IMR-90 (cell line): ENCODE measurements around the gene KLHDC7B. TPM values are rescaled to one million over a fixed set of nuclear protein-coding genes. Genes with fewer than 3 reads are reported as not detected.

ENCODE experiments used
- ATAC-seq: fragments of 200-7000 bp; cut with Tn5 transposase; 2 replicates; pipeline ENCODE4 v1.9.1; 2020; ENCODE audit warnings: low read depth, mild to moderate bottlenecking, moderate library complexity
- BruUV-seq: library from RNA; stranded (reverse); fragments of 400-500 nt; replicated peaks from 2 replicates; lab custom pipeline; 2021; lab: Mats Ljungman, UMichigan
- CTCF ChIA-PET: fragments of 300-600 bp; formaldehyde crosslinking; extraction: SDS; loops from one replicate; lab custom pipeline; 2021; ENCODE audit warnings: antibody characterized with exemption; lab: Yijun Ruan, JAX
- POLR2A ChIA-PET: fragments of 300-600 bp; sonication (Branson Sonifier 250); formaldehyde crosslinking; loops from one replicate; lab custom pipeline; 2022; ENCODE audit warnings: antibody characterized with exemption; ENCODE audit not compliant: unreplicated experiment; lab: Charles Lee
- DNase-seq: peaks from one replicate; pipeline ENCODE4 v3.0.0; 2013
- H2AFZ ChIP-seq: replicated peaks from 2 replicates; pipeline ENCODE3; 2013; ENCODE audit warnings: low read length, mild to moderate bottlenecking; ENCODE audit not compliant: poor library complexity
- H2AK5ac ChIP-seq: 2 replicates; pipeline ENCODE4 v1.6.1; 2013; ENCODE audit warnings: low read depth, low read length, inconsistent platforms
- H2AK9ac ChIP-seq: replicated peaks from 2 replicates; pipeline ENCODE3; 2013; ENCODE audit warnings: mild to moderate bottlenecking, low read depth, low read length, moderate library complexity; ENCODE audit not compliant: poor library complexity
- H2BK120ac ChIP-seq: 2 replicates; pipeline ENCODE4 v1.6.1; 2013; ENCODE audit warnings: low read depth, low read length, inconsistent platforms
- H2BK15ac ChIP-seq: 3 replicates; pipeline ENCODE4 v1.6.1; 2013; ENCODE audit warnings: low read depth, low read length, inconsistent platforms
- H2BK20ac ChIP-seq: 2 replicates; pipeline ENCODE4 v1.6.1; 2013; ENCODE audit warnings: low read depth, mild to moderate bottlenecking, inconsistent platforms, low read length, moderate library complexity
- H2BK5ac ChIP-seq: 2 replicates; pipeline ENCODE4 v1.6.1; 2013; ENCODE audit warnings: mild to moderate bottlenecking, low read depth, low read length, inconsistent platforms; ENCODE audit not compliant: poor library complexity, severe bottlenecking
- H3K14ac ChIP-seq: replicated peaks from 2 replicates; pipeline ENCODE4 v1.6.1; 2013; ENCODE audit warnings: low read depth, low read length, inconsistent platforms
- H3K18ac ChIP-seq: 2 replicates; pipeline ENCODE4 v1.6.1; 2013; ENCODE audit warnings: low read depth, low read length, control low read depth
- H3K23ac ChIP-seq: 2 replicates; pipeline ENCODE4 v1.6.1; 2013; ENCODE audit warnings: low read depth, low read length, inconsistent platforms
- H3K27ac ChIP-seq: 2 replicates; pipeline ENCODE4 v1.5.1; 2013; ENCODE audit warnings: mild to moderate bottlenecking, control low read depth, low read length; ENCODE audit not compliant: insufficient read depth
- H3K27me3 ChIP-seq: 2 replicates; pipeline ENCODE4 v1.6.1; 2013; ENCODE audit warnings: low read length; ENCODE audit not compliant: control insufficient read depth, insufficient read depth
- H3K36me3 ChIP-seq: 2 replicates; pipeline ENCODE4 v1.6.1; 2013; ENCODE audit warnings: low read length, mixed read lengths; ENCODE audit not compliant: control insufficient read depth, insufficient read depth
- H3K4ac ChIP-seq: 2 replicates; pipeline ENCODE4 v1.6.1; 2013; ENCODE audit warnings: low read depth, low read length, inconsistent platforms
- H3K4me1 ChIP-seq: 2 replicates; pipeline ENCODE4 v1.6.1; 2013; ENCODE audit warnings: low read length, mixed read lengths; ENCODE audit not compliant: control insufficient read depth, insufficient read depth
- H3K4me2 ChIP-seq: 2 replicates; pipeline ENCODE4 v1.6.1; 2013; ENCODE audit warnings: low read depth, mild to moderate bottlenecking, control low read depth, low read length, moderate library complexity
- H3K4me3 ChIP-seq: 2 replicates; pipeline ENCODE4 v1.5.1; 2013; ENCODE audit warnings: low read depth, mild to moderate bottlenecking, control low read depth, low read length, moderate library complexity; ENCODE audit not compliant: insufficient read depth
- H3K56ac ChIP-seq: 2 replicates; pipeline ENCODE4 v1.6.1; 2013; ENCODE audit warnings: low read length, inconsistent platforms; ENCODE audit not compliant: insufficient read depth; ENCODE audit errors: extremely low read depth
- H3K79me1 ChIP-seq, 2 experiments: 2 replicates each; pipeline ENCODE4 v1.6.1; 2013; ENCODE audit warnings: low read length in 2 of 2, inconsistent platforms in 1 of 2, low read depth in 1 of 2
- H3K9ac ChIP-seq: 2 replicates; pipeline ENCODE4 v1.6.1; 2013; ENCODE audit warnings: low read depth, low read length, control low read depth
- H3K9me1 ChIP-seq: 2 replicates; pipeline ENCODE4 v1.6.1; 2013; ENCODE audit warnings: low read length, inconsistent platforms; ENCODE audit not compliant: insufficient read depth
- H3K9me3 ChIP-seq: 2 replicates; pipeline ENCODE4 v1.6.1; 2013; ENCODE audit warnings: low read length; ENCODE audit not compliant: control insufficient read depth, insufficient read depth
- H4K20me1 ChIP-seq: 2 replicates; pipeline ENCODE4 v1.6.1; 2013; ENCODE audit warnings: low read length, inconsistent platforms; ENCODE audit not compliant: insufficient read depth
- H4K5ac ChIP-seq: 2 replicates; pipeline ENCODE4 v1.6.1; 2013; ENCODE audit warnings: mild to moderate bottlenecking, low read depth, low read length, control low read depth
- H4K8ac ChIP-seq, 2 experiments: 2 replicates each; pipeline ENCODE4 v1.6.1; 2013; ENCODE audit warnings: low read depth in 2 of 2, low read length in 2 of 2, control low read depth in 1 of 2, inconsistent platforms in 1 of 2
- H4K91ac ChIP-seq: 2 replicates; pipeline ENCODE4 v1.6.1; 2013; ENCODE audit warnings: low read depth, low read length, inconsistent platforms; ENCODE audit not compliant: insufficient read depth
- BHLHE40 ChIP-seq: fragments of 150-350 bp; IDR thresholded peaks from 2 replicates; pipeline ENCODE4 v1.6.1; 2016; ENCODE audit warnings: mild to moderate bottlenecking, low read depth, low read length
- CEBPB ChIP-seq: IDR thresholded peaks from 2 replicates; pipeline ENCODE4 v1.6.1; 2012; ENCODE audit warnings: low read depth, low read length, improper control_type of control experiment
- CHD1 ChIP-seq: IDR thresholded peaks from 2 replicates; pipeline ENCODE4 v1.6.1; 2012; ENCODE audit warnings: low read depth, low read length, improper control_type of control experiment
- FOS ChIP-seq: fragments of 150-350 bp; IDR thresholded peaks from 2 replicates; pipeline ENCODE4 v1.6.1; 2016; ENCODE audit warnings: low read depth, low read length
- MAFK ChIP-seq: IDR thresholded peaks from 2 replicates; pipeline ENCODE4 v1.6.1; 2012; ENCODE audit warnings: low read depth, low read length, improper control_type of control experiment
- MAZ ChIP-seq: IDR thresholded peaks from 2 replicates; pipeline ENCODE4 v1.6.1; 2012; ENCODE audit warnings: low read depth, mild to moderate bottlenecking, low read length, improper control_type of control experiment, moderate library complexity, borderline replicate concordance
- MXI1 ChIP-seq: IDR thresholded peaks from 2 replicates; pipeline ENCODE4 v1.6.1; 2012; ENCODE audit warnings: low read depth, mild to moderate bottlenecking, low read length, moderate library complexity, borderline replicate concordance
- NFE2L2 ChIP-seq: fragments of 150-350 bp; IDR thresholded peaks from 2 replicates; pipeline ENCODE4 v1.6.1; 2016; ENCODE audit warnings: low read depth, mild to moderate bottlenecking, low read length
- POLR2A ChIP-seq: IDR thresholded peaks from 2 replicates; pipeline ENCODE4 v1.6.1; 2012; ENCODE audit warnings: mild to moderate bottlenecking, low read depth, low read length
- RAD21 ChIP-seq: IDR thresholded peaks from 2 replicates; pipeline ENCODE4 v1.6.1; 2012; ENCODE audit warnings: low read length, improper control_type of control experiment
- RFX5 ChIP-seq: IDR thresholded peaks from 2 replicates; pipeline ENCODE4 v1.8.0; 2012; ENCODE audit warnings: low read depth, mild to moderate bottlenecking, low read length, moderate library complexity
- SMC3 ChIP-seq: fragments of 150-350 bp; IDR thresholded peaks from 2 replicates; pipeline ENCODE4 v1.6.1; 2016; ENCODE audit warnings: low read depth, mild to moderate bottlenecking, antibody characterized with exemption, low read length, moderate library complexity
- WGBS, 2 experiments: methylation state at CpG; one replicate each; pipeline versions ENCODE4 v1.1.5 to v1.1.7; 2013; ENCODE audit warnings: missing lambda C conversion rate in 2 of 2; ENCODE audit not compliant: insufficient read length in 1 of 2; ENCODE audit errors: extremely low coverage in 2 of 2; 5-methylcytosine and 5-hydroxymethylcytosine counted together
- dilution Hi-C: fragments of 300-500 bp; cut with HindIII; formaldehyde crosslinking; loops from one replicate; pipeline ENCODE4 v1.14.3; 2018; ENCODE audit warnings: low sequenced_read_pairs; ENCODE audit not compliant: unreplicated experiment
- in situ Hi-C: fragments of 300-500 bp; cut with MboI; formaldehyde crosslinking; loops from 3 replicates; pipeline ENCODE4 v1.14.3; 2019; ENCODE audit warnings: low sequenced_read_pairs, inconsistent platforms, mixed read lengths
- intact Hi-C: fragments of 100-400 bp; cut with micrococcal nuclease; formaldehyde crosslinking; loops from 2 replicates; pipeline ENCODE4 v1.10.0; 2022
- polyA plus RNA-seq, 3 experiments: library from polyadenylated mRNA; depleted of rRNA; stranded (reverse); fragments of >200 nt; gene quantifications; 2 replicates each; pipeline ENCODE4 v1.2.3, GENCODE V29; 2012; ENCODE audit warnings: low replicate concordance in 1 of 3
- total RNA-seq: library from RNA; depleted of rRNA; stranded (reverse); fragments of >200 nt; gene quantifications from 2 replicates; pipeline ENCODE4 v1.2.3, GENCODE V29; 2012
- TF ChIP-seq, protein P1 (sequence below): conservative IDR thresholded peaks from 2 replicates; pipeline ENCODE4 v1.5.1; 2012; ENCODE audit warnings: mild to moderate bottlenecking, low read depth, low read length, improper control_type of control experiment
- TF ChIP-seq, protein P2 (sequence below): fragments of 150-350 bp; IDR thresholded peaks from 2 replicates; pipeline ENCODE4 v1.6.1; 2016; ENCODE audit warnings: low read depth, mild to moderate bottlenecking, low read length, moderate library complexity, borderline replicate concordance
- TF ChIP-seq, protein P3 (sequence below): fragments of 150-350 bp; IDR thresholded peaks from 2 replicates; pipeline ENCODE4 v1.6.1; 2017; ENCODE audit warnings: mild to moderate bottlenecking, antibody characterized with exemption, low read length, low read depth

KLHDC7B gene
- total and polyA plus RNA-seq, 2 of the 4 experiments (the other 2 are of a cell fraction): 0.05 TPM; not detected in 1

DNA sequence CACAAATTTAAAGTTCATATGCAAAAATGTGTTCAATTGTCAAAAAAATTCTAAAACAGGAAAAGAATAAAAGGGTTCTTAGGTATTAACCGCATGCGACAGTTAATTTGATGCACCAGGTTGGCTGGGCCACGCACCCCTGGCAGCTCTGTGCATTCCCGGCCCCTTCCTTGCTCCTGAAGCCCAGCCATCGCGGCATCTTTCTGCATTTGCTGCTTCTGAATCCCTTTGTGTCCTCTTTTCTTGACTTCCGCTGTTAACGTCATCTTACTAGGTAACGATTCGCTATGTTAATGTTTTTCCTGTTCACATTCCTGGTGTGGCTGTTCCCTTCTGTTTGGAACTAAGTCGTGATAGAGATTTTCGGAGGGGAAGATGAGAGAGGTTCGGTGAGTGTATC, 7.9 kb upstream of the KLHDC7B start:
- no peak overlapping the region for H2BK15ac ChIP-seq
- no peak overlapping the region for H3K4me2 ChIP-seq
- peak overlapping the region; percentile 26; the same call in 1 of the 2 replicates for H4K5ac ChIP-seq
- no peak overlapping the region for H3K23ac ChIP-seq
- peak overlapping the region; percentile 12 to 62; a peak in 1 of 4 replicates for H4K8ac ChIP-seq
- no peaks in the 10 kb centered on the region for H3K36me3 ChIP-seq
- CTCF ChIA-PET: no interaction called here
- H4K20me1 ChIP-seq: no peaks in the 10 kb centered on the region
- H3K56ac ChIP-seq: no peak overlapping the region
- H3K4me3 ChIP-seq: no peak overlapping the region
- H3K18ac ChIP-seq: no peak overlapping the region
- H2AFZ ChIP-seq: no peak overlapping the region
- intact Hi-C loops (loop anchor here (2.0 kb wide), 1 partner anchor 45 kb away; the partner anchor contains the start of gene CHKB), in situ Hi-C loops (no loop called here), dilution Hi-C loops (no loop called here)
- no peaks in the 10 kb centered on the region for H3K27me3 ChIP-seq
- peak overlapping the region; percentile 52 for H2AK5ac ChIP-seq
- H2BK5ac ChIP-seq: no peak overlapping the region
- H3K9me3 ChIP-seq: no peaks in the 10 kb centered on the region
- H3K4ac ChIP-seq: no peak overlapping the region
- H3K9ac ChIP-seq: no peak overlapping the region
- TF ChIP-seq, protein P1, sequence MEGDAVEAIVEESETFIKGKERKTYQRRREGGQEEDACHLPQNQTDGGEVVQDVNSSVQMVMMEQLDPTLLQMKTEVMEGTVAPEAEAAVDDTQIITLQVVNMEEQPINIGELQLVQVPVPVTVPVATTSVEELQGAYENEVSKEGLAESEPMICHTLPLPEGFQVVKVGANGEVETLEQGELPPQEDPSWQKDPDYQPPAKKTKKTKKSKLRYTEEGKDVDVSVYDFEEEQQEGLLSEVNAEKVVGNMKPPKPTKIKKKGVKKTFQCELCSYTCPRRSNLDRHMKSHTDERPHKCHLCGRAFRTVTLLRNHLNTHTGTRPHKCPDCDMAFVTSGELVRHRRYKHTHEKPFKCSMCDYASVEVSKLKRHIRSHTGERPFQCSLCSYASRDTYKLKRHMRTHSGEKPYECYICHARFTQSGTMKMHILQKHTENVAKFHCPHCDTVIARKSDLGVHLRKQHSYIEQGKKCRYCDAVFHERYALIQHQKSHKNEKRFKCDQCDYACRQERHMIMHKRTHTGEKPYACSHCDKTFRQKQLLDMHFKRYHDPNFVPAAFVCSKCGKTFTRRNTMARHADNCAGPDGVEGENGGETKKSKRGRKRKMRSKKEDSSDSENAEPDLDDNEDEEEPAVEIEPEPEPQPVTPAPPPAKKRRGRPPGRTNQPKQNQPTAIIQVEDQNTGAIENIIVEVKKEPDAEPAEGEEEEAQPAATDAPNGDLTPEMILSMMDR: no peak
- TF ChIP-seq CEBPB: no peak
- TF ChIP-seq MXI1: no peak
- no peak for TF ChIP-seq FOS
- TF ChIP-seq, protein P2, sequence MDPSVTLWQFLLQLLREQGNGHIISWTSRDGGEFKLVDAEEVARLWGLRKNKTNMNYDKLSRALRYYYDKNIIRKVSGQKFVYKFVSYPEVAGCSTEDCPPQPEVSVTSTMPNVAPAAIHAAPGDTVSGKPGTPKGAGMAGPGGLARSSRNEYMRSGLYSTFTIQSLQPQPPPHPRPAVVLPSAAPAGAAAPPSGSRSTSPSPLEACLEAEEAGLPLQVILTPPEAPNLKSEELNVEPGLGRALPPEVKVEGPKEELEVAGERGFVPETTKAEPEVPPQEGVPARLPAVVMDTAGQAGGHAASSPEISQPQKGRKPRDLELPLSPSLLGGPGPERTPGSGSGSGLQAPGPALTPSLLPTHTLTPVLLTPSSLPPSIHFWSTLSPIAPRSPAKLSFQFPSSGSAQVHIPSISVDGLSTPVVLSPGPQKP: no peak
- no peak for TF ChIP-seq SMC3
- TF ChIP-seq POLR2A: no peak
- TF ChIP-seq RFX5: no peak
- TF ChIP-seq NFE2L2: no peak
- TF ChIP-seq RAD21: no peak
- TF ChIP-seq MAZ: no peak
- no peak for TF ChIP-seq CHD1
- TF ChIP-seq MAFK: no peak
- TF ChIP-seq BHLHE40: no peak
- TF ChIP-seq, protein P3, sequence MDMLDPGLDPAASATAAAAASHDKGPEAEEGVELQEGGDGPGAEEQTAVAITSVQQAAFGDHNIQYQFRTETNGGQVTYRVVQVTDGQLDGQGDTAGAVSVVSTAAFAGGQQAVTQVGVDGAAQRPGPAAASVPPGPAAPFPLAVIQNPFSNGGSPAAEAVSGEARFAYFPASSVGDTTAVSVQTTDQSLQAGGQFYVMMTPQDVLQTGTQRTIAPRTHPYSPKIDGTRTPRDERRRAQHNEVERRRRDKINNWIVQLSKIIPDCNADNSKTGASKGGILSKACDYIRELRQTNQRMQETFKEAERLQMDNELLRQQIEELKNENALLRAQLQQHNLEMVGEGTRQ: no peak
- no peak overlapping the region for H2AK9ac ChIP-seq
- H4K91ac ChIP-seq: peak overlapping the region; percentile 32
- H2BK120ac ChIP-seq: peak overlapping the region; percentile 59
- H3K14ac ChIP-seq: no peak overlapping the region
- WGBS, 2 experiments: 90 to 100% methylated on average over 2 to 7 of the region's 13 CpGs
- peaks cover 12% of the 10 kb centered on the region for H3K4me1 ChIP-seq
- ATAC-seq (no peak), DNase-seq (no peak)
- BruUV-seq: no TSS peak
- H3K27ac ChIP-seq: no peak overlapping the region
- POLR2A ChIA-PET: no interaction called here
- H3K9me1 ChIP-seq: peaks cover 7% of the 10 kb centered on the region
- H3K79me1 ChIP-seq: no peaks in the 10 kb centered on the region
- 0 out of 2 replicates have a peak overlapping the region, but pooled peaks have one; percentile 17 for H2BK20ac ChIP-seq
